Stomach smooth muscle (tissue), 2 donors: ENCODE results near the gene CERS2.

ENCODE experiments used
- H3K27ac ChIP-seq: one replicate; pipeline ENCODE4 v1.7.0; 2013; ENCODE audit warnings: mild to moderate bottlenecking, low read length, inconsistent platforms
- H3K27me3 ChIP-seq, 2 donors: one replicate each; pipeline ENCODE4 v1.7.0; 2013; ENCODE audit warnings: low read length in 2 of 2; ENCODE audit not compliant: insufficient read depth in 2 of 2, control insufficient read depth in 1 of 2
- H3K36me3 ChIP-seq, 2 donors: one replicate each; pipeline ENCODE4 v1.7.0; 2013; ENCODE audit warnings: low read length in 2 of 2; ENCODE audit not compliant: control insufficient read depth in 2 of 2, insufficient read depth in 2 of 2
- H3K4me1 ChIP-seq: one replicate; pipeline ENCODE4 v1.7.0; 2013; ENCODE audit warnings: low read length; ENCODE audit not compliant: control insufficient read depth, insufficient read depth
- H3K4me3 ChIP-seq, 2 donors: one replicate each; pipeline ENCODE4 v1.7.0; 2013; ENCODE audit warnings: low read length in 2 of 2
- H3K9ac ChIP-seq, 2 donors: one replicate each; pipeline ENCODE4 v1.7.0; 2013; ENCODE audit warnings: low read length in 2 of 2, mild to moderate bottlenecking in 1 of 2
- H3K9me3 ChIP-seq, 2 donors: one replicate each; pipeline ENCODE4 v1.7.0; 2013; ENCODE audit warnings: low read length in 2 of 2; ENCODE audit not compliant: control insufficient read depth in 2 of 2
- donor health status: healthy.
- donor health status: Pancreatic carcinoma.

The CERS2 gene

GRCh38 chr1:150974580-150975478 is at the start of gene CERS2:
Gene CERS2, minus strand, starts transcription at chr1:150974835. Its CDS starts 5,745 bp downstream, at chr1:150969090.
- peak within 1 kb of the TSS; percentile 94 to 96 for H3K9ac ChIP-seq
- no peaks in the 10 kb centered on the region for H3K27me3 ChIP-seq
- H3K4me1 ChIP-seq: peaks cover 52% of the 10 kb centered on the region

GRCh38 chr1:151013518-151013917 is 38.9 kb upstream of the CERS2 start:
- H3K36me3 ChIP-seq: peaks cover 0 to 4% of the 10 kb centered on the region in 2 donors
- no peak overlapping the region for H3K4me3 ChIP-seq
- peaks cover 16% of the 10 kb centered on the region for H3K4me1 ChIP-seq
- peak overlapping the region; percentile 58 for H3K27ac ChIP-seq
- peak overlapping the region in 1 of 2 donors; percentile 29 for H3K9ac ChIP-seq
- no peaks in the 10 kb centered on the region for H3K9me3 ChIP-seq
- H3K27me3 ChIP-seq: no peaks in the 10 kb centered on the region

More at GRCh38 chr1:150974580-150975478, at the start of gene CERS2:
- Histone ChIP-seq H3K36me3 (no peaks in the 10 kb centered on the region), H3K4me3 (peak within 1 kb of the TSS; percentile 86 to 96), H3K9me3 (no peaks in the 10 kb centered on the region), H3K27ac (peak within 1 kb of the TSS; percentile 84)

- peak overlapping the region in 1 of 2 donors; percentile 29 for H3K9ac ChIP-seq
- H3K27me3 ChIP-seq: no peaks in the 10 kb centered on the region
- H3K36me3 ChIP-seq: no peaks in the 10 kb centered on the region
- no peak overlapping the region for H3K4me3 ChIP-seq
- H3K9me3 ChIP-seq: no peaks in the 10 kb centered on the region
- H3K27ac ChIP-seq: peak overlapping the region; percentile 58
- H3K4me1 ChIP-seq: peaks cover 20% of the 10 kb centered on the region
Observed at GRCh38 chr1:151012684-151013471, 38.2 kb upstream of the CERS2 start.

GRCh38 chr1:151011154-151011850 is 36.7 kb upstream of the CERS2 start:
- H3K27ac ChIP-seq: peak overlapping the region; percentile 1
- no peaks in the 10 kb centered on the region for H3K36me3 ChIP-seq
- peak overlapping the region in 1 of 2 donors; percentile 6 for H3K9ac ChIP-seq
- no peaks in the 10 kb centered on the region for H3K27me3 ChIP-seq
- peaks cover 31% of the 10 kb centered on the region for H3K4me1 ChIP-seq
- no peak overlapping the region for H3K4me3 ChIP-seq
- H3K9me3 ChIP-seq: no peaks in the 10 kb centered on the region

- Histone ChIP-seq H3K36me3 (no peaks in the 10 kb centered on the region), H3K27me3 (no peaks in the 10 kb centered on the region), H3K4me3 (no peak overlapping the region), H3K9ac (no peak overlapping the region), H3K9me3 (no peaks in the 10 kb centered on the region), H3K4me1 (peaks cover 31% of the 10 kb centered on the region), H3K27ac (no peak overlapping the region)
Observed at GRCh38 chr1:151010346-151010726, 35.7 kb upstream of the CERS2 start.

GRCh38 chr1:151009674-151010345 is 35.2 kb upstream of the CERS2 start:
- Histone ChIP-seq H3K27ac (no peak overlapping the region), H3K36me3 (no peaks in the 10 kb centered on the region), H3K4me1 (peaks cover 34% of the 10 kb centered on the region), H3K9me3 (no peaks in the 10 kb centered on the region), H3K27me3 (no peaks in the 10 kb centered on the region), H3K9ac (no peak overlapping the region), H3K4me3 (peak overlapping the region; percentile 86 to 99)

GRCh38 chr1:151009206-151009587 is 34.6 kb upstream of the CERS2 start:
- H3K36me3 ChIP-seq: no peaks in the 10 kb centered on the region
- H3K27me3 ChIP-seq: no peaks in the 10 kb centered on the region
- peak overlapping the region; percentile 86 to 99 for H3K4me3 ChIP-seq
- H3K4me1 ChIP-seq: peaks cover 39% of the 10 kb centered on the region
- peak overlapping the region; percentile 81 to 93 for H3K9ac ChIP-seq
- peak overlapping the region; percentile 92 for H3K27ac ChIP-seq
- no peaks in the 10 kb centered on the region for H3K9me3 ChIP-seq

GRCh38 chr1:151008244-151009205 is 33.9 kb upstream of the CERS2 start, which contains the start of gene PRUNE1:
Gene PRUNE1, plus strand, starts transcription at chr1:151008449. Its CDS starts 184 bp downstream, at chr1:151008633.
- H3K4me1 ChIP-seq: peaks cover 40% of the 10 kb centered on the region
- H3K9me3 ChIP-seq: no peaks in the 10 kb centered on the region

GRCh38 chr1:151007853-151008243 is 33.2 kb upstream of the CERS2 start:
- peak overlapping the region; percentile 92 for H3K27ac ChIP-seq
- peak overlapping the region; percentile 86 to 99 for H3K4me3 ChIP-seq
- H3K9me3 ChIP-seq: no peaks in the 10 kb centered on the region
- peak overlapping the region; percentile 39 to 52 for H3K9ac ChIP-seq
- no peaks in the 10 kb centered on the region for H3K36me3 ChIP-seq
- H3K27me3 ChIP-seq: no peaks in the 10 kb centered on the region
- H3K4me1 ChIP-seq: peaks cover 39% of the 10 kb centered on the region

More at GRCh38 chr1:151008244-151009205, 33.9 kb upstream of the CERS2 start, which contains the start of gene PRUNE1:
- Histone ChIP-seq H3K4me3 (peak within 1 kb of the TSS; percentile 86 to 99), H3K27me3 (no peaks in the 10 kb centered on the region), H3K27ac (peak within 1 kb of the TSS; percentile 92), H3K9ac (peak within 1 kb of the TSS; percentile 81 to 93), H3K36me3 (no peaks in the 10 kb centered on the region)
